Ishikawa (cell line): ENCODE measurements around the gene ZNF664.

Source experiments
- CEBPB ChIP-seq: IDR thresholded peaks from 2 replicates; pipeline ENCODE4 v1.6.1; 2012
- CREB1 ChIP-seq: IDR thresholded peaks from 2 replicates; pipeline ENCODE4 v1.6.1; 2012; ENCODE audit warnings: low read depth
- EGR1 ChIP-seq: IDR thresholded peaks from 2 replicates; pipeline ENCODE4 v1.6.1; 2012
- EP300 ChIP-seq: IDR thresholded peaks from 2 replicates; pipeline ENCODE4 v1.6.1; 2012; ENCODE audit warnings: borderline replicate concordance
- FOXM1 ChIP-seq: IDR thresholded peaks from 2 replicates; pipeline ENCODE4 v1.6.1; 2012; ENCODE audit warnings: low read depth, borderline replicate concordance
- MAX ChIP-seq: IDR thresholded peaks from 2 replicates; pipeline ENCODE4 v1.6.1; 2012
- NFIC ChIP-seq: IDR thresholded peaks from 2 replicates; pipeline ENCODE4 v1.6.1; 2012
- RAD21 ChIP-seq: IDR thresholded peaks from 2 replicates; pipeline ENCODE4 v1.6.1; 2012; ENCODE audit warnings: low read depth
- REST ChIP-seq: IDR thresholded peaks from 2 replicates; pipeline ENCODE4 v1.6.1; 2012; ENCODE audit warnings: low read depth, mild to moderate bottlenecking
- TAF1 ChIP-seq: IDR thresholded peaks from 2 replicates; pipeline ENCODE4 v1.6.1; 2012; ENCODE audit warnings: low read depth, mild to moderate bottlenecking
- TEAD4 ChIP-seq: IDR thresholded peaks from 2 replicates; pipeline ENCODE4 v1.6.1; 2012
- USF1 ChIP-seq: IDR thresholded peaks from 2 replicates; pipeline ENCODE4 v1.6.1; 2012
- YY1 ChIP-seq: IDR thresholded peaks from 2 replicates; pipeline ENCODE4 v1.6.1; 2012; ENCODE audit warnings: low read depth
- ZBTB7A ChIP-seq: IDR thresholded peaks from 2 replicates; pipeline ENCODE4 v1.6.1; 2012; ENCODE audit warnings: low read depth

The ZNF664 gene

GRCh38 chr12:124044021-124044420, 71.0 kb downstream of the ZNF664 start:
- TF ChIP-seq MAX: no peak
- TF ChIP-seq TAF1: no peak
- TF ChIP-seq YY1: no peak
- no peak for TF ChIP-seq REST
- no peak for TF ChIP-seq RAD21

- no peak for TF ChIP-seq EP300
- no peak for TF ChIP-seq REST
- TF ChIP-seq NFIC: no peak
- no peak for TF ChIP-seq ZBTB7A
- no peak for TF ChIP-seq RAD21
- TF ChIP-seq TEAD4: no peak
- no peak for TF ChIP-seq YY1
- no peak for TF ChIP-seq CEBPB
- no peak for TF ChIP-seq CREB1
- TF ChIP-seq MAX: no peak
Measured at GRCh38 chr12:124044809-124045321, 71.8 kb downstream of the ZNF664 start.

- TF ChIP-seq TAF1: no peak
- TF ChIP-seq CREB1: no peak
- no peak for TF ChIP-seq FOXM1
- TF ChIP-seq REST: no peak
- TF ChIP-seq EGR1: no peak
- no peak for TF ChIP-seq USF1
- no peak for TF ChIP-seq CEBPB
- no peak for TF ChIP-seq EP300
- no peak for TF ChIP-seq TEAD4
- TF ChIP-seq RAD21: no peak
- TF ChIP-seq MAX: no peak
- no peak for TF ChIP-seq NFIC
Measured at GRCh38 chr12:124045671-124046455, 72.8 kb downstream of the ZNF664 start.

GRCh38 chr12:124046456-124046740, 73.4 kb downstream of the ZNF664 start:
- no peak for TF ChIP-seq NFIC
- TF ChIP-seq REST: no peak
- no peak for TF ChIP-seq EP300
- no peak for TF ChIP-seq YY1
- no peak for TF ChIP-seq TAF1
- TF ChIP-seq ZBTB7A: no peak
- no peak for TF ChIP-seq FOXM1
- TF ChIP-seq USF1: no peak
- TF ChIP-seq TEAD4: no peak
- no peak for TF ChIP-seq EGR1
- TF ChIP-seq MAX: no peak
- TF ChIP-seq RAD21: no peak
